HepG2 (cell line): Measurements from ENCODE around the gene PDIA5. TPM values are rescaled to one million over a fixed set of nuclear protein-coding genes. Genes with fewer than 3 reads are reported as not detected.
A peak's percentile ranks its signal among the peaks of the same experiment; 100 is the strongest.

Source experiments
- AKNA ChIP-seq: sonication (generic); formaldehyde crosslinking; IDR thresholded peaks from 2 replicates; pipeline ENCODE4 v1.4.0; 2020; ENCODE audit warnings: missing genetic modification reagents, borderline replicate concordance
- DRAP1 ChIP-seq: IDR thresholded peaks from 2 replicates; pipeline ENCODE4 v1.6.1; 2016; ENCODE audit warnings: missing genetic modification reagents, missing compliant biosample characterization
- HBP1 ChIP-seq: IDR thresholded peaks from 2 replicates; pipeline ENCODE4 v1.6.1; 2016; ENCODE audit warnings: low read depth, control low read depth
- HMGXB4 ChIP-seq, 2 experiments: sonication (generic) in 1 of 2; formaldehyde crosslinking in 1 of 2; IDR thresholded peaks; 2 replicates each; pipeline versions ENCODE4 v1.4.0 to v1.6.1; 2018 to 2020; ENCODE audit warnings: missing genetic modification reagents in 2 of 2, borderline replicate concordance in 1 of 2, low read depth in 1 of 2, mild to moderate bottlenecking in 1 of 2, missing biosample characterization in 1 of 2
- MXD1 ChIP-seq: sonication (generic); formaldehyde crosslinking; IDR thresholded peaks from 2 replicates; pipeline ENCODE4 v1.4.0; 2020; ENCODE audit warnings: mild to moderate bottlenecking, missing genetic modification reagents
- NFE2 ChIP-seq: sonication (generic); formaldehyde crosslinking; IDR thresholded peaks from 2 replicates; pipeline ENCODE4 v1.4.0; 2020; ENCODE audit warnings: missing genetic modification reagents
- POLR2AphosphoS5 ChIP-seq: IDR thresholded peaks from 2 replicates; pipeline ENCODE4 v1.6.1; 2012; ENCODE audit warnings: low read depth, low read length
- SMAD3 ChIP-seq: sonication (generic); formaldehyde crosslinking; IDR thresholded peaks from 2 replicates; pipeline ENCODE4 v1.4.0; 2020; ENCODE audit warnings: missing genetic modification reagents
- XRCC5 ChIP-seq: fragments of 200-400 bp; formaldehyde crosslinking; optimal IDR thresholded peaks from 2 replicates; pipeline ENCODE3; 2017; ENCODE audit warnings: mild to moderate bottlenecking, low read length
- ZFY ChIP-seq: sonication (generic); formaldehyde crosslinking; IDR thresholded peaks from 2 replicates; pipeline ENCODE4 v1.4.0; 2020; ENCODE audit warnings: missing genetic modification reagents
- ZMYM2 ChIP-seq: sonication (generic); formaldehyde crosslinking; IDR thresholded peaks from 2 replicates; pipeline ENCODE4 v1.8.0; 2022; ENCODE audit warnings: mild to moderate bottlenecking, missing genetic modification reagents
- ZNF10 ChIP-seq: sonication (generic); formaldehyde crosslinking; IDR thresholded peaks from 2 replicates; pipeline ENCODE4 v1.4.0; 2020; ENCODE audit warnings: mild to moderate bottlenecking, low read depth, missing genetic modification reagents, borderline replicate concordance
- ZNF138 ChIP-seq: sonication (generic); formaldehyde crosslinking; IDR thresholded peaks from 2 replicates; pipeline ENCODE4 v1.5.0; 2020; ENCODE audit warnings: mild to moderate bottlenecking, low read depth, missing genetic modification reagents
- ZNF17 ChIP-seq: sonication (generic); formaldehyde crosslinking; IDR thresholded peaks from 2 replicates; pipeline ENCODE4 v1.5.0; 2020; ENCODE audit warnings: mild to moderate bottlenecking, missing genetic modification reagents
- ZNF24 ChIP-seq: fragments of 450-650 bp; IDR thresholded peaks from 2 replicates; pipeline ENCODE4 v1.6.1; 2017; ENCODE audit warnings: antibody characterized with exemption, mild to moderate bottlenecking
- ZNF263 ChIP-seq: sonication (generic); formaldehyde crosslinking; IDR thresholded peaks from 2 replicates; pipeline ENCODE4 v1.4.0; 2020; ENCODE audit warnings: missing genetic modification reagents
- ZNF331 ChIP-seq: sonication (generic); formaldehyde crosslinking; IDR thresholded peaks from 2 replicates; pipeline ENCODE4 v1.4.0; 2020; ENCODE audit warnings: missing genetic modification reagents
- ZNF550 ChIP-seq: sonication (generic); formaldehyde crosslinking; IDR thresholded peaks from 2 replicates; pipeline ENCODE4 v1.4.0; 2020; ENCODE audit warnings: mild to moderate bottlenecking, missing genetic modification reagents, borderline replicate concordance
- ZNF75D ChIP-seq: sonication (generic); formaldehyde crosslinking; IDR thresholded peaks from 2 replicates; pipeline ENCODE4 v1.8.1; 2023; ENCODE audit warnings: missing genetic modification reagents, mild to moderate bottlenecking, borderline replicate concordance
- ZNF816 ChIP-seq: sonication (generic); formaldehyde crosslinking; IDR thresholded peaks from 2 replicates; pipeline ENCODE4 v1.8.0; 2022; ENCODE audit warnings: missing genetic modification reagents, mild to moderate bottlenecking, borderline replicate concordance
- ZSCAN9 ChIP-seq: IDR thresholded peaks from 2 replicates; pipeline ENCODE4 v1.6.1; 2016; ENCODE audit warnings: borderline replicate concordance
- polyA plus RNA-seq, 8 experiments: library from polyadenylated mRNA; depleted of rRNA in 3 of 8; stranded (reverse) in 7 of 8; unstranded in 1 of 8; fragments of >200 nt; fragmentation: Illumina TruSeq in 4 of 8; extraction: Trizol in 4 of 8; gene quantifications; 2 replicates each; pipeline versions ENCODE4 v1.2.1 to v1.2.3, GENCODE V29; 2011 to 2016; ENCODE audit warnings: low read depth in 4 of 8, missing spikeins in 1 of 8, mixed read lengths in 1 of 8; ENCODE audit not compliant: insufficient read depth in 1 of 8
- total RNA-seq, 5 experiments: library from RNA; depleted of rRNA; stranded (reverse); fragments of >200 nt; fragmentation: Illumina TruSeq; extraction: Trizol; gene quantifications; 2 replicates each; pipeline ENCODE4 v1.2.3, GENCODE V29; 2016; ENCODE audit warnings: low read depth in 1 of 5

Gene PDIA5
- total and polyA plus RNA-seq, 2 of the 13 experiments (the other 11 are each of a cell fraction or from before 2014, with no cell fraction given) = 51.3 to 74.3 TPM

- peak; percentile 93 for TF ChIP-seq MXD1 (CRISPR knock-in tag)
- no peak for TF ChIP-seq ZMYM2 (CRISPR knock-in tag)
- no peak for TF ChIP-seq ZNF816 (CRISPR knock-in tag)
- TF ChIP-seq ZNF24 = no peak
- TF ChIP-seq ZNF17 (CRISPR knock-in tag) = no peak
- peak; percentile 83 for TF ChIP-seq ZFY (CRISPR knock-in tag)
- TF ChIP-seq XRCC5 = peak; percentile 45
- TF ChIP-seq HMGXB4 (CRISPR knock-in tag; IDR thresholded peaks at IDR 0.05; ENCODE audit: borderline replicate concordance in 1 of 2, low read depth in 1 of 2) = peak; percentile 74 to 88; a peak in 3 of 4 replicates
- TF ChIP-seq ZNF263 (CRISPR knock-in tag) = no peak
- 0 out of 2 replicates have a peak, but pooled peaks have one; percentile 20 for TF ChIP-seq AKNA
- TF ChIP-seq NFE2 = no peak
- TF ChIP-seq DRAP1 (CRISPR knock-in tag) = peak; percentile 80
- TF ChIP-seq ZNF75D (CRISPR knock-in tag) = no peak
- peak; percentile 74 for TF ChIP-seq ZNF138 (CRISPR knock-in tag)
- peak; percentile 40; the same call in 1 of the 2 replicates for TF ChIP-seq ZSCAN9 (CRISPR knock-in tag)
- peak; percentile 68 for TF ChIP-seq POLR2AphosphoS5
- TF ChIP-seq ZNF10 = no peak
- TF ChIP-seq HBP1 (CRISPR knock-in tag) = peak; percentile 78; the same call in 1 of the 2 replicates
- TF ChIP-seq SMAD3 (CRISPR knock-in tag) = 0 out of 2 replicates have a peak, but pooled peaks have one; percentile 1
- TF ChIP-seq ZNF550 = no peak
- TF ChIP-seq ZNF331 = peak; percentile 83; the same call in 1 of the 2 replicates
Observed at GRCh38 chr3:123066896-123067688, at the start of gene PDIA5 (continued).
